CD4-positive, alpha-beta T cell treated with Interleukin-12 subunit alpha and Interleukin-12 subunit beta, for 1 hour (primary cell): ENCODE results near the gene TRIM62.
"Not testable (repeated sequence)": the region's sequence is repeated elsewhere in the genome, so short reads cannot be mapped to it uniquely, and the experiment has no call there.

Source experiments
- DNase-seq: peaks from one replicate; pipeline ENCODE4 v3.0.0-alpha.2; 2020

The TRIM62 gene

DNA sequence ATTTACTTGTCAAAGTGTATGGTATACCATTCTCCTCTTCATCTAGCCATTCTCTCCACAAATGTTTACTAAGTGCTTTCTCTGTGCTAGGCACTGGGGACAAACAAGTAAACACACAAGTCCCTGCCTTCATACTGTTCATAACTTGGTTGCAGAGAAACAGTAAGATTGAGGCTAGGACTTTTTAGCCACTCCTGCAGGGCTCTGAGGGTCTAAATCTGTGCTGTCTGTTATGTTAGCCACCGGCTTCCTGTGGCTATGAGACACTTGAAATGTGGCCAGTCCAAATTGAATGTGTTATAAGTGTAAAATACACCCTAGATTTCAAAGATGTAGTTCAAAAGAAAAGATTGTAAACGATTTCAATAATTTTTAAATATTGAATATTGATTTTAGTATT, 50.7 kb downstream of the TRIM62 start:
- DNase-seq: no peak

- no peak for DNase-seq
These were observed 51.5 kb downstream of the TRIM62 start for GRCh38 chr1:33130297-33130696.

DNA sequence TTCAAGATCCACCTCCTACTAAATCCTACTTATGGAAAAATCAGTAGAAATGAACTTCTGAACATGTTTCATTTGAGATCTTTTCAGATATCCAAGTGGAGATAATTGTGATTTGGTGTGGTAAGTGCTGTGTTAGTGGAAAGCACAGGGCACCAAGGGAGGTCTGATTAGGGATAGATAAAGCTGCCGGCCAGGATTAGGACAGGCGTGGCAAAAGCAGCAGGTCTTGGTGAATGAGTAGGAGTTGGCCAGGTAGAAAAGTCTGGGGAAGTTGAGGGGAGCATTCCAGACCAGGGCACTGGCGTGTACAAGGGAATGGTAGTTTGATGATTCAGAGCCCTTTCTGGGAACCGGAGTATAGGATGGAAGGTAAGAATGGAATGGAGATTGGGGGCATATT, 53.1 kb downstream of the TRIM62 start:
- no peak for DNase-seq

DNA sequence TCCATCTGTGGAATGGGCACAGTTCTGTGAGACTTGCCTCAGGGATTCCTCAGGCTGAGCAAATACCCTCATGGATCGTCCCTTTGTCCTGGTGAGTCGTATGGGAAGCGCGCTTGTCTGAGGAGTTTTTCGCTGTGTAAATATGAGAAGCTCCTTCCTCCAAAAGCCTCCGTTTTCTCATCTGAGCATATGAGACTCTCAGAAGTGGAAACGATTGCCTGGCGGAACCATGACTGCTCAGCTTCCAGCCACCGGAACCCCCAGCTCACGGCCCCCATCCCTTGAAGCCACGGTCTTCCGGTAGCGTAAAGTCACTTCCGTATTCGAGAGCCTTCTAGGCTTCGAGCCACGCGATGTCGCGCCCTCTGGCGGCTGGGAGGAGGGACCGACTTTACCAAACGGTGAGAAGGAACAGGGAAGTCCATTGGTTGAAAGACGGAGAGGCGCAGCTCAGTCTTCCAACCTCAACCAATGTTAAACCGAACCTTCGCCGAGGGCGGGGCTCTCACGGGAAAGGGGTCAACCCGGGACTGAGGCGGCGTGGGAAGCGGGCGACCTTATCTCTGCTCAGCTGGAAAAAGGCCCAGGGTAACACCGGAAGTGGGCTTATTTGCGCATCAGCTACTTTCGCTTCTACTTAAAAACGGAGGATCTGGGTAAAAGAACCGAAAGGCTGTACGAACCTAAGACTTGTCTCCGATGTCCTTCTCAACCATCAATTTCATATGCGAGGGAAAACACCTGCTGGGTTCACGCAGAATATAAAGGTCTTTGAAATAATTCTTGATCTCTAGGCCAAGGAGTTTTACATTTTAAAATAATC, 54.6 kb downstream of the TRIM62 start:
- peak; percentile 99 for DNase-seq

DNA sequence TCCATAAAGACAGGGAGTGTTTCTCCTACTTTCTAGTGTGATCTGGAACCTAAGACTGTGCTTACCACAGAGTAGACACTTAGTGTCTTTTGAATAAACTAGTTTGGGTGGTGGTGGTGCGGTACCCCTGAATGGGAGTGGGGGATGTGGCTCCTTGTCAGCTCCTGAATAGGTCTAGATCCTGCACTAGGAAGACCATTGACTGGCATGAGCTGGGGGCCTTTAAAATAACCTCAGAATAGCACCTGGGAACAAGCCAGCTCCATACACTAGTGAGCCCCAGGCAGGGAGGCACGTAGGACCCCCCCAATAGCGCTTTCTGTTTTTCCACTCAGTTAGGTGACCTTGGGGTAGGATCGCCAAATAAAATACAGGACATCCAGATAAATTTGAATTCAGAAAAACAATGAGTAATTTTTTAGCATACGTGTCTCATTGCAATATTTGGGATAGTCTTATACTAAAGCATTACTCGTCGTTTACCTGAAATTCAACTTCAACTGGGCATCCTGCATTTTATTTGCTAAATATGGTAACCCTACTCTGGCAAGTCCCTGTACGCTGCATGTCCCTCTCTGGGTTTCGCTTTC, 55.3 kb downstream of the TRIM62 start:
- no peak for DNase-seq

GRCh38 chr1:33124647-33125046, 57.2 kb downstream of the TRIM62 start:
- not testable (repeated sequence) for DNase-seq

GRCh38 chr1:33123266-33123665, 58.6 kb downstream of the TRIM62 start:
- no peak for DNase-seq

GRCh38 chr1:33122483-33123178, 59.2 kb downstream of the TRIM62 start:
- DNase-seq: no peak

- DNase-seq: no peak
These were observed 60.1 kb downstream of the TRIM62 start for GRCh38 chr1:33121728-33122127.

GRCh38 chr1:33120436-33121231, 61.2 kb downstream of the TRIM62 start:
- no peak for DNase-seq

DNA sequence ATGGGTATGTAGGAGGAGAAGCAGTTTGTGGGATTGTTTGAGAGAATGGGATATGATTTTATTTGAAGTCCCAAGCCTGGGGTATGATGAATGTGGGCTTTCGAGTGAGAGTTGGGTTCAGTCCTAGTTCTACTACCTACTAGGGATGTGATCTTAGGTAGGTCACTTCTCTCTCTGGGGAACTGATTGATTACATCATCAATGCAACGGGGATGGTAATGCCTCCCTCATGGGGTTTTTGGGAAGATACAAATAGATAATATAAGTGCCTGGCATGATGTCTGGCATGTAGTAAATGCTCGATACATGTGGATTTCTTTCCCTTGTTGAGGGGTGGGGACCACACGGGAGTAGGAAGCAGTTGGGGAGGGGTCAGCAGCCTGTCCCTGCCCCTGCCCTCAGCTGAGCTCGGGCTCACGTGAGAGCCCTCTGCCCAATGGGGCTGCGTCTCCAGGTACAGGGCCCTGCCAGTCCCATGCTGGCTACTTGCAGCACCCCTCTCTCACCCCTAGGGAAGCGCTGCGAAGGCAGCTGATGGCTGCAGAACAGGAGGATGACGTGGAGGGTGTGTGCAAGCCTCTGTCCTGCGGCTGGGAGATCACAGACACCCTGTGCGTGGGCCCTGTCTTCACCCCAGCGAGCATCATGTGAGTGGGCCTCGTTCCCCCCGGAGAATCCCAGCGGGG, 62.2 kb downstream of the TRIM62 start:
- DNase-seq: no peak

DNA sequence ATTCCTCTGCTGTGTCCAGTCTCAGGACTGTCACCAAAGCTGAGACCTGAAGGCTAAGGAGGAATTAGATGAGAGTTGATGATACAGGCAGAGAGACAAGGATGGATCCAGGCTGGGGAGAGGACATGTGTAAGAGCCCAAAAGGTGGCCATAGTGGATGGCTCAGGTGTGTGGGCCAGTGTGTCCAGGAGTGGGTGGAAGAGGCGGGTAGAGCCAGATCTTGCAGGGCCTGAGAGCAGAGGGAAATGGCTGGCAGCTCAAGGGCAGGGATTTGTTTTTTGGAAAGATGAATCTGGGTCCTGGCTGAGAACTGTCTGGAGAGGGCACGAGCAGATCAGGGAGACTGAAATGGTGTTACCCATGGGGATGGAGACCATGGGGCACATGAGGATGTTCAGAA, 62.8 kb downstream of the TRIM62 start:
- no peak for DNase-seq

GRCh38 chr1:33118274-33118673, 63.6 kb downstream of the TRIM62 start:
- no peak for DNase-seq

- no peak for DNase-seq
These were observed 64.3 kb downstream of the TRIM62 start for GRCh38 chr1:33117440-33118085.

- peak; percentile 28 for DNase-seq
These were observed 69.9 kb downstream of the TRIM62 start for GRCh38 chr1:33111965-33112364.

DNA sequence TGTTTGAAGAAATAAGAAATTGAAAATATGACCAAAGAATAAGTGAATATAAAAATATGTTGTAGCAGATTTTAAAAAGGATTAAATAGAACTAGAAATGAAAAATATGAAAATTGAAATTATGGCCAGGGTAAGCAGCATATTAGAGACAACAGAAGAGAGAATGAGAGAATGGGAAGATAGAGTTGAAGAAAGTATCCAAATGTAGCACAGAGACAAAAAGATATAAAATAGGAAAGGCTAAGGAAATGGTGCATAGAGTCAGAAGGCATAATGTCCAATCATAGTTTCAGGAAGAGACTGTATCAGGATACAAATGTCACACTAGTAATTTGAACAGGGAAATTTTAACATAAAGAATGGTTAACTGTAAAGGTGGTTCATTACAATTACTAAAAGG, 71.4 kb downstream of the TRIM62 start:
- no peak for DNase-seq

GRCh38 chr1:33100119-33100415, 81.8 kb downstream of the TRIM62 start:
- DNase-seq: not testable (repeated sequence)

- DNase-seq: peak; percentile 76
These were observed 82.3 kb downstream of the TRIM62 start for GRCh38 chr1:33099290-33100118.

GRCh38 chr1:33098371-33098770, 83.5 kb downstream of the TRIM62 start:
- DNase-seq: no peak

DNA sequence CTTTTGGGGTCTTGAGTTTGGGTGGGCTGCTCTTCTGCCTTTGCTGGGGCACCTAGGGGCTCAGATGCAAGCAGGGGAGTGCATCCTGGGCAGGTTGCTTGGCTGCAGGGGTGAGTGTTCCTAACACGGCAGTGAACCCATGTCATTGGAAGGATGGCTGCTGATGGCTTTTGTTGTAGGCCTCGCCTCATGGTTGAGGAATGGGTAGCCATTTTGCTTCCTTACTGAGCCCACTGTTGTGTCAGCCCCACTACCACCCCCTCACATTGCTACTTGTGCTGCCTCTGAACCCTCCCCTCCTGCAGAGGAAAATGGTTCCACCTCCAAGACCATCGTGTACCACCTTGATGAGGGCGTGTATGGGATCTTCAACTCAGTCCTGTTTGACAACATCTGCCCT, 84.1 kb downstream of the TRIM62 start:
- no peak for DNase-seq

DNA sequence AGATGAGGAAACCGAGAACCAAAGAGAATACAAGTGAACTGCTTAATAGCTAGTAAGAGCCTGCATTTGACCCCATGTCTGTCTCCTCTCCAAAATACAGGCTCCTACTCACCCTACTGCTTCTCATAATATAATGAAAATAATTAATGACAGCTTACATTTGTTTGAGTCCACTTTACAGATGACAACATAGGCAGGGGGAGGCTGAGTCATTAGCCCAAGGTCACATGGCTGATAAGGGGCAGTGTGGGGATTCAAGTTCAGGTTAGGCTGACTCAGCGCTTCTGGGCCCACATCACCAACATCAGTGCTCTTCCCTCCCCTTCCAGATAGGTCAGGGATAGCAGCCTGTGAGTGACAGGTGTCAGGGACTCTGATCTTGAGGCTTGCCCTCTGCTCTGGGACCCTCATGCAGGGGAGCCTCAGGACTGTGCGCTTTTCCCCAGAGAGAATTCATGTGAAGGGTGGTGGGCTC, 84.7 kb downstream of the TRIM62 start:
- no peak for DNase-seq
